ENCODE data around the gene LRRN2. TPM values are rescaled to one million over a fixed set of nuclear protein-coding genes. Genes with fewer than 3 reads are reported as not detected.
"Not testable (repeated sequence)": the region's sequence is repeated elsewhere in the genome, so short reads cannot be mapped to it uniquely, and the experiment has no call there.

Gene LRRN2
- total and polyA plus RNA-seq, 9 donors = 0.23 to 9.7 (median 3.7) TPM

DNA sequence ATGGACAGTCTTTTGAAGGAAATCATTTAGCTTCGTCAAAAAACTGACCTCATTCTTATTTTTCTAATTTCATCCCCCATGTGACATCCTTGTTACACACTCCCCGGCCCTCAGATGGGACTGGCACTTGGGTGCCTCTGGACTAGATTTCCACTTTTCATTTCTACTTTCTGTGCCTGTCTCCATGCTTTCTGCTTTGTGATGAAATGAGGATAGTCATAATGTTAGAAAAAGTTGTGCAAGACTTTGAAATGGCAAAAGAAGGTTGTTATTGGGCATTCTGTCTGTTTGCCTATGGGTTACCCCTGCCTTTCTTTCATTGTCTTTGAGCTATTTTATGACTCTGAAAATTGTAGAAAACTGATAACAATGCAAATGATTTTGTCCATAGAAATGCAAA, 114.4 kb downstream of the LRRN2 start:
- Histone ChIP-seq H3K27me3 (no peaks in the 10 kb centered on the region), H3K27ac (no peak overlapping the region), H3K36me3 (no peaks in the 10 kb centered on the region), H3K4me3 (no peak overlapping the region), H3K4me1 (ENCODE audit: insufficient read depth) (no peaks in the 10 kb centered on the region), H3K9me3 (no peaks in the 10 kb centered on the region)
- intact Hi-C loops (cut with DNase I) = no loop called here
- DNase-seq = no peak
- WGBS, 3 donors = 94 to 97% (median 96%) methylated on average over 2 of the region's 2 CpGs
- TF ChIP-seq, protein P1, sequence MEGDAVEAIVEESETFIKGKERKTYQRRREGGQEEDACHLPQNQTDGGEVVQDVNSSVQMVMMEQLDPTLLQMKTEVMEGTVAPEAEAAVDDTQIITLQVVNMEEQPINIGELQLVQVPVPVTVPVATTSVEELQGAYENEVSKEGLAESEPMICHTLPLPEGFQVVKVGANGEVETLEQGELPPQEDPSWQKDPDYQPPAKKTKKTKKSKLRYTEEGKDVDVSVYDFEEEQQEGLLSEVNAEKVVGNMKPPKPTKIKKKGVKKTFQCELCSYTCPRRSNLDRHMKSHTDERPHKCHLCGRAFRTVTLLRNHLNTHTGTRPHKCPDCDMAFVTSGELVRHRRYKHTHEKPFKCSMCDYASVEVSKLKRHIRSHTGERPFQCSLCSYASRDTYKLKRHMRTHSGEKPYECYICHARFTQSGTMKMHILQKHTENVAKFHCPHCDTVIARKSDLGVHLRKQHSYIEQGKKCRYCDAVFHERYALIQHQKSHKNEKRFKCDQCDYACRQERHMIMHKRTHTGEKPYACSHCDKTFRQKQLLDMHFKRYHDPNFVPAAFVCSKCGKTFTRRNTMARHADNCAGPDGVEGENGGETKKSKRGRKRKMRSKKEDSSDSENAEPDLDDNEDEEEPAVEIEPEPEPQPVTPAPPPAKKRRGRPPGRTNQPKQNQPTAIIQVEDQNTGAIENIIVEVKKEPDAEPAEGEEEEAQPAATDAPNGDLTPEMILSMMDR (IDR thresholded peaks at IDR 0.05) = no peak
- TF ChIP-seq EP300 (IDR thresholded peaks at IDR 0.05) = no peak
- no peak for TF ChIP-seq POLR2A (IDR thresholded peaks at IDR 0.05)

DNA sequence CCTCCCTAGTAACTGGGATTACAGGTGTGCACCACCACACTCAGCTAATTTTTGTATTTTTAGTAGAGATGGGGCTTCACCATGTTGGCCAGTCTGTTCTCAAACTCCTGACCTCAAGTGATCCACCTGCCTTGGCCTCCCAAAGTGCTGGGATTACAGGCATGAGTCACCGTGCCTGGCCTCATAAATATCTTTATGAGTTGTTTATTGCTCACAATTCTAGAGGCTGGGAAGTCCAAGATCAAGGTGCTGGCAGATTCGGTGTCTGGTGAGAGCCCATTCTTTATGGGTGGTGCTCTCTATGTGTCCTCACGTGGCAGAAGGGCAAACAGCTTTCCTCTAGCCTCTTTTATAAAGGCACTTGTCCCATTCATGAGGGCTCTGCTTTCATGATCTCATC, 115.5 kb downstream of the LRRN2 start:
- H3K36me3 ChIP-seq; H3K27me3 ChIP-seq; DNase-seq; H3K27ac ChIP-seq; H3K4me3 ChIP-seq; H3K4me1 ChIP-seq (ENCODE audit: insufficient read depth); H3K9me3 ChIP-seq; intact Hi-C loops (cut with DNase I): not testable (repeated sequence)
- 61 to 78% (median 69%) methylated on average over 3 of the region's 3 CpGs for WGBS, 3 donors

DNA sequence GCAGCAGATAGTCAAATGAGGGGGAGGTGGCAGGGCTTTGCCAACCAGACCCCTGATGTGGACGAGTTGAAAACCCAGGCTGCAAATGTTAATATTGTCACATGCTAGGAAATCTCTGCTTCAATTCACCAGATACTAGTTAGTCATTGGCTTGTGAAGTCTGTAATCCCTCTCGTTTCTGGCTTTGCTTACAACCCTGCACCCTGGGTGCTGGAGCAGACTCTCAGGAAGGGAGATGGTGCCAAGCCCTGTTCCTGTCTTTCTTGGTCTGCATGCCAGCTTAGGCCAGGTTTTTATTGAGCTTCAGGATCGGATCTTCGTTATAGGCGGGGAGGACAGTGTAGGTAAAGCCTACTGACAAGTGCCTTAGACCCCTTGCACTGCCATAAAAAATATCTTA, 116.1 kb downstream of the LRRN2 start:
- Histone ChIP-seq H3K27ac (no peak overlapping the region), H3K4me3 (no peak overlapping the region), H3K27me3 (no peaks in the 10 kb centered on the region), H3K36me3 (no peaks in the 10 kb centered on the region), H3K9me3 (no peaks in the 10 kb centered on the region), H3K4me1 (ENCODE audit: insufficient read depth) (no peaks in the 10 kb centered on the region)
- DNase-seq = no peak
- 73 to 87% (median 76%) methylated on average over 5 of the region's 5 CpGs for WGBS, 3 donors
- intact Hi-C loops (cut with DNase I) = loop anchor here in 3 of 4 donors (2.0 to 10.0 kb wide), 3 partner anchors 195 to 375 kb away; no protein-coding TSS in a partner anchor
- TF ChIP-seq EP300 (IDR thresholded peaks at IDR 0.05) = no peak

DNA sequence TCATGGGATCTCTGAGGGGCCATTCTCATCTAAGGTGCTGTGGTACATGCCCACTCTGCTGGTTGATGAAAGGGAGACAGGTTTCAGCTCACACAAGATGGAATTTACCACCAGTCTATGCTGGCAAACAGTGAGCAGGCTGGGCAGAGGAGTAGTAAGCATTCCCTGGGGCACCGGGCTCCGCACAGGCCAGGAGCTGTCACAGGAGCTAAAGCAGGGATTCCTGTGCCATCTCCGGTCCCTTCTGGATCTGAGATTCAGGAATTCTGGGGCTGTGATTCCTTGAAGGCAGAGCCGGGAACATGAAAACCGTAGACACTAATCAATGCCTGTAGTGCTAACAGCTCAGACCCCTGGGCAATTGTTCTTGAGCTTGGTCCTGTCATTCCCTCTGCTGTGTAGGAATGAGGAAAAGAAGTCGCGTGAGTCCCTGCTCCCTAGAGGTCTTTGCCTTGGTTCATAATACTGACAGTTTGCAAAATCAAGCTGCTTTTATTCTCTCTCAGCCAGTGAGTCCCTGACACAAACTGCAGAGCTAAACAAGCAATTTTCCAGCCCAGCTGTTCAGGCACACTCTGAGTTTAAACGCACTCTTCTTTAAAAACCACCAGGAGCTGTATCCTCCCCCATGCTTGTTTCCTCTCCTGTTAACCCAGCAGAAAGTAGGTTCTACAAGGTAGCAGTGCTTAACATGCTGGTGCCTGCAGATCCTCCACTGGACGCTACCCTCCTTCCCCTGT, 116.8 kb downstream of the LRRN2 start:
- intact Hi-C loops (cut with DNase I) = loop anchor here in 3 of 4 donors (2.0 to 10.0 kb wide), 3 partner anchors 196 to 376 kb away; no protein-coding TSS in a partner anchor
- Histone ChIP-seq H3K27ac (no peak overlapping the region), H3K4me1 (ENCODE audit: insufficient read depth) (no peaks in the 10 kb centered on the region), H3K27me3 (no peaks in the 10 kb centered on the region), H3K9me3 (no peaks in the 10 kb centered on the region), H3K36me3 (no peaks in the 10 kb centered on the region), H3K4me3 (no peak overlapping the region)
- DNase-seq = no peak
- WGBS, 3 donors = 38 to 69% (median 46%) methylated on average over 9 of the region's 9 CpGs
- TF ChIP-seq, protein P1 (IDR thresholded peaks at IDR 0.05) = no peak
- TF ChIP-seq EP300 (IDR thresholded peaks at IDR 0.05) = no peak
- TF ChIP-seq POLR2A (IDR thresholded peaks at IDR 0.05) = no peak

Small RNA genes lying within 50 kb of the gene (small RNA-seq; reads per million reads assigned to genes)
- gene RF00601 (not detected), gene RNA5SP75 (not detected)

Other genes starting within 250 kb of the LRRN2 start
- gene PIK3C2B, start 190.9 kb downstream of the LRRN2 start, total RNA-seq = 10 to 100 TPM in 5 of 7 donors, 1 to 10 TPM in 2; 5.6 to 26.0 (median 12.8) TPM
- 1 to 10 TPM; 6.2 to 7.9 TPM for gene PIK3C2B, start 190.9 kb downstream of the LRRN2 start, polyA plus RNA-seq
- 100 to 1,000 TPM in 1 of 7 donors, 10 to 100 TPM in 6; 60.3 to 113 (median 80.0) TPM for gene MDM4, start 169.3 kb downstream of the LRRN2 start, total RNA-seq
- 10 to 100 TPM; 10.2 to 30.7 TPM for gene MDM4, start 169.3 kb downstream of the LRRN2 start, polyA plus RNA-seq
- gene NFASC, start 185.1 kb upstream of the LRRN2 start, total RNA-seq = 10 to 100 TPM in 6 of 7 donors, 1 to 10 TPM in 1; 9.3 to 73.2 (median 19.0) TPM
- 10 to 100 TPM; 20.9 to 52.6 TPM for gene NFASC, start 185.1 kb upstream of the LRRN2 start, polyA plus RNA-seq